HG03039 (cell line): ENCODE measurements around the gene GIMAP6.
"Not testable (repeated sequence)": the region's sequence is repeated elsewhere in the genome, so short reads cannot be mapped to it uniquely, and the experiment has no call there.

Source experiments
- ATAC-seq: cut with Tn5 transposase; IDR thresholded peaks from one replicate; pipeline ENCODE4 v1.9.1; 2021; ENCODE audit warnings: mild to moderate bottlenecking, moderate library complexity; ENCODE audit not compliant: unreplicated experiment

The GIMAP6 gene

DNA sequence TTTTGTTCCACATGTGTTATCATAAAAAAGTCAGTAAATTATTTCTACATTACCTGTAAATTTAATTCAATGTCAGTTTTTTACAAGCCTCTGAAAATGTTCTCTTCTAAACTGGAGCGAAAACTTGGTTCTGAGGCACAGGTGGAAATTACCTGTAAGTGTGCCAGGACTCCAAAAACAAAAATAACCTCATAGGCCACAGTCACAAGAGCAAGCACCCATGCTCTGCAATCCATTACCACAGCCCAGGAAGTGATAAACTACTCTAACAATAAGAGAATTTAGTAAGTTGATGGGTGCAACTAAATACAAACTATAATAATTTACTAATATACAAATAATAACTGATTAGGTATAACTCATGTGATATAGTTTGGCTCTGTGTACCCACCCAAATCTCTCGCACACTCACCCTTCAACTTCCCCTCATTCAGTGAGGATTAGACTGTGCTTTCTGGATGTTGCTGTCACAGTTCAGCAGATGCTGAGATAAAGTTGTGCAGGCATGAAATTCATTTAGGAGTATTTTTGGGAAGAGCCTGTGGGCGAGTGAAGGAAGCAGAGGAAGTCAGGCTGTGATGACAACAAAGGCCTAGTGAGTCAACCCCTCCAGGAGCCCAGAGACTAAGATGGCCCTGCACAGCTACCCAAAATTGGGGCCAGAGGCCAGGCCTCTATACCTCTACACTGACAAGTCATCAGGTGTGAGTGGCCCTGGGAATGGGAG lies 16.3 kb upstream of the GIMAP6 start:
- no peak for ATAC-seq

- no peak for ATAC-seq
Observed at GRCh38 chr7:150645259-150646020, 13.3 kb upstream of the GIMAP6 start.

DNA sequence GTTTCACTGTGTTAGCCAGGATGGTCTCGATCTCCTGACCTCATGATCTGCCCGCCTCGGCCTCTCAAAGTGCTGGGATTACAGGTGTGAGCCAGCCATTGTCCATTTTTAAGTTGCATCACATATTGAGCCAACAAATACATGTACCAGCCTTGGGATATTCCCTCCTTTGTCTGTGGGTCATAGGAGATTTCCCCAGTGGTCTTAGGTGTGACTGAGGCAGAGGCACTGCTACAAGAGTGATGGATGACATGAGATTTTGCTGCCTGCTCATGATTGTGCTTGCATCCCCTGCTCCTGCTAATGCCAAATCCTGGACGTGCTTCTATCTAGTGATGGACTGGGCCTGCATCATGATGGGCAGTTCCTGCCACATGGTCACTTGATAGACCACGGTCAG lies 10.7 kb upstream of the GIMAP6 start:
- ATAC-seq, result no peak

DNA sequence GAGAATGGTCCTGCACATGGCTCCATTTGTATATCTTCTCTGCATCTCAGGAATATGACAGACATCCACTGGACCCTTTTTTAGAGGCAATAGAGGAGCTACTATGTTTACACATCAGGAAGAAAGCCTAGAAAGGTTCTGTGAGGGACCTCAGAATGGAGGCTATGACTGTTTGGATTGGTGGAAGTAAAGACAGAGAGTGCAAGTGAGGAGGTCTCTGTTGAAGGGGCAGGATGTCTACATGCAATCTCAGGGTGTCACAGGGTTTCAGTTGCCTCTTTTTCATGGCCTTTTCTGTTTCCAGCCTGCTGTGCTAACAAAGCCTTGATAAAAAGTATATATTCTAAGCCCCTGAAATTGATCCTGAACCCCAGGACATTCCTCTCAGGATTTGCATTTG lies 9.7 kb upstream of the GIMAP6 start:
- no peak for ATAC-seq

- ATAC-seq, result no peak
Observed at GRCh38 chr7:150633926-150634325, 1.7 kb upstream of the GIMAP6 start.

DNA sequence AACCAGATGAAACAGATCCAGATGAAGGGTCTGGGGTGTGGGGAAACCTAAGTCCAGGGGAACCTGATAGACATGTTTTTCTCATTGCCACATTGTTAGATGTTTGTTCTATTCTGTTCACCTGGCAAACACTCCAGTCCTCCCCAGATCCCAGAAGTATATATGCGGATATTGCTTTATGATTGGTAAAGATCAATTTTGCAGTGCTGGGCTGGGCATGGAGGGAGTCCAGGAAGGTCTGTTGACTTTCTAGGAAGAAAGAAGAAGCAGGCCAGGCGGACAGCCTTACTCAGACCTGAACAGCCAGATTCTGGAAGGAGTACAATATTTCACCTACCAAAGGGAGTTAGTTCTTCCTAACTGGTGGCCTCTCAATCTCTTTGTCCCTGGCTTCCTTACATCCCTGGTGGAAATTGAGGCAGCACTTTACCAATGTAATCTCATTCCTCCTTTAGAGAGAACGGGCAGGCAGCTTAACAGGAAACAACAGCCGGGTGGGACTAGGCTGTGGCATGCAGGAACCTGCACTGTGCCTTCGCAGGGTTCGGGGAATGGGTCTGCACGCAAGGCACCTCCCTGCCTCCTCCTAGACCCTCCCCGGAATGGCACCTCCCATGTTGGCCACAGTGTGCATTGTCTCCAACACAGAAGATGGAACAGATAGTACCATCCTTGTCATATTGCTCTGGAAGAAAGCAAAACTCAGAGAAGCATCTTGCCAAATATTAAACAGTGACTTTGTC lies 930 bp downstream of the GIMAP6 start:
- no peak for ATAC-seq

DNA sequence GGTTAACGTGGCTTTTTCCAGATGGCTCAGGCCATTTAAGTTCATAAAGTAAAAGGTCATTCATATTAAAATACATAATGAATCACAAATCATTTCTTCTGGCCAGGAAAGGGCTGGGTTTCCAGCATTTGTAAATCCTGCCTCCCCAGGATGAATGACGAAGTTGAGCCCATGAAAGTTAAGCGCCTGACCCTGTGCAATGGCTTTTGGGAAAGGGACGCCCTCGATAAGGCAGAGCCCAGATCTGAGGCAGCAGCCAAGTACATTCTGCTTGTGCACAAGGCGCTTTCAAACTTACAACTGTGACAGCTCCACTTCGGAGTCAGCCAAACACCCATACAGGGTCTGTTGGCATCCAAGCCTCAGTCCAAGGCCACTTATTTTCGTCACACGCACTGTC lies 2.8 kb downstream of the GIMAP6 start:
- no peak for ATAC-seq

GRCh38 chr7:150627959-150628358 lies 4.2 kb downstream of the GIMAP6 start:
- no peak for ATAC-seq

- ATAC-seq, result no peak
Observed at GRCh38 chr7:150626696-150627095, 5.5 kb downstream of the GIMAP6 start.

GRCh38 chr7:150621376-150621775 lies 10.8 kb downstream of the GIMAP6 start:
- peak; percentile 60 for ATAC-seq

GRCh38 chr7:150620617-150621371 lies 11.4 kb downstream of the GIMAP6 start:
- peak; percentile 58 for ATAC-seq

DNA sequence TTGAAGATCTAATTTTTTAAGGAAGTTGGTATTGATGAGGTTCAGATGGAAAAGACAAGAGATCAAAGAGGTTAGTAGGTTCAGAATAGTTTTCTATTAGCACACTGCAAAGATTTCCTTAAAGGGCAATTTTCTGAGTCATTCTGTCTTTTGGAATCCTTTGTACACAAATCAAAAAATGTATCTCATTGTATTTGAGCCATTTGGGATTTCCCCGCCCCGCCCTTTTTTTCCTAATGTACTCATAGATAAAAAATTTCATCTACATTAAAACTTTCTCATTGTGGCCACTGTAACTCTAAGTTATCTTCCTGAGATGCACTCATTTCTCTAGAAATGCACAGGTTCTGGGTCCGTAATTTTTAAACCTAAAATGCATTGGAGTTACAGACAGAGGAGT lies 12.1 kb downstream of the GIMAP6 start:
- ATAC-seq, result no peak

- not testable (repeated sequence) for ATAC-seq
Observed at GRCh38 chr7:150615221-150615755, 16.9 kb downstream of the GIMAP6 start.

- not testable (repeated sequence) for ATAC-seq
Observed at GRCh38 chr7:150614426-150614825, 17.8 kb downstream of the GIMAP6 start.

GRCh38 chr7:150613880-150614279 lies 18.3 kb downstream of the GIMAP6 start:
- ATAC-seq, result no peak

GRCh38 chr7:150612925-150613324 lies 19.3 kb downstream of the GIMAP6 start:
- ATAC-seq, result no peak

DNA sequence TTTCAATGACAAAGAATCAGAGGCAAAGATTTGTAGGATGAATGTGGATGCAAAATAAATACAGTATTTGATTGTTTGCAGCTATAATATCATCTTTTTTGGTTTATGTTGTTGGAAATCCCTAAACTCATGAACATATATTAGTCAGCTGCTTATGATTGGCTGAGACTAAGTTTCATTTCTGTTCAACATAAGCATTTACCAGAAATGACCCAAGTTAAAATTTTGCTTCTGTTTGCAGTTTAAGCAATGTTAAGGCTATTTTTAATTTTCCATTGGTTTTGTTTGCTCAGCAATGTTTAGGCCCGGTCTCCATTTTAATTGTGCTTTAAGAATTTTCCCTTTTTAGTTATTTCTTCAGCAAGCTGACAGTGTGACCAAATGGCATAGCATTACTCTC lies 22.0 kb downstream of the GIMAP6 start:
- ATAC-seq, result no peak

- ATAC-seq, result not testable (repeated sequence)
Observed at GRCh38 chr7:150603600-150603999, 28.6 kb downstream of the GIMAP6 start.

DNA sequence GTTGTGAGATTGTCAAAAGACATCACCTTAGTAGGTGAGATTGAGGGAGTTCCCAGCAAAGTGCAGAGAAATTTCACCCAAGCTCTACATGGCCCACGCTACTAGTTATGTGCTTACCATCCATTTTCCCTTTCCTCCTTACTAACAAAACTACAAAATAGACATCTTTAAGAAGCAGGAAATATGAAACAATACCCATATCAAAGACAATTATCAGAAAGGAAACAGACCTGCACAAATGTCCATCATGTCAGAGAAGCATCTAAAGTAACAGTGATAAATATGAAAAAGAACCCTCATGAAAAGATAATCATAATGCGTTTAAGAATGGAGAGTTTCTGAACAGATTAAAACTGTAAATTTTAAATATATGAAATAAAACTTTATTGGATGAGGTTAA lies 36.8 kb downstream of the GIMAP6 start:
- no peak for ATAC-seq

DNA sequence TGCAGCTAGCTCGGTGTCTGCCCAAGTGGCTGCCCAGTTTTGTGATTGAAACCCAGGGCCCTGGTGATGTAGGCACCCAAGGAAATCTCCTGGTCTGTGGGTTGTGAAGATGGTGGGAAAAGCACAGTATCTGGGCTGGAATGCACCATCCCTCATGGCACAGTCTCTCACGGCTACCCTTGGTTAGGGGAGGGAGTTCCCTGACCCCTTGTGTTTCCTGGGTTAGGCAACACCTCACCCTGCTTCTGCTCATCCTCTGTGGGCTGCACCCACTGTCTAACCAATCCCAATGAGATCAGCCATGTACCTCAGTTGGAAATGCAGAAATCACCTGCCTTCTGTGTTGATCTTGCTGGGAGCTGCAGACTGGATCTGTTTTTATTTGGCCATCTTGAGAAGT lies 37.4 kb downstream of the GIMAP6 start:
- no peak for ATAC-seq

- ATAC-seq, result no peak
Observed at GRCh38 chr7:150587551-150587950, 44.6 kb downstream of the GIMAP6 start.
